Parathyroid adenoma (tissue), 2 donors: ENCODE measurements around the gene ESRRB.

Experiments used
- H2AFZ ChIP-seq: fragments of 300-600 bp; sonication (generic); one replicate; pipeline ENCODE4 v1.7.0; 2017; ENCODE audit warnings: antibody characterized with exemption, mild to moderate bottlenecking
- H3K27ac ChIP-seq: fragments of 300-600 bp; sonication (generic); one replicate; pipeline ENCODE4 v1.7.0; 2017
- H3K27me3 ChIP-seq: fragments of 300-600 bp; sonication (generic); one replicate; pipeline ENCODE4 v1.7.0; 2017; ENCODE audit warnings: low read length; ENCODE audit not compliant: control insufficient read depth, insufficient read depth
- H3K36me3 ChIP-seq: fragments of 300-600 bp; sonication (generic); one replicate; pipeline ENCODE4 v1.7.0; 2017; ENCODE audit warnings: low read length; ENCODE audit not compliant: control insufficient read depth, insufficient read depth
- H3K4me1 ChIP-seq: fragments of 300-600 bp; sonication (generic); one replicate; pipeline ENCODE4 v1.7.0; 2017; ENCODE audit warnings: control low read depth
- H3K4me2 ChIP-seq: fragments of 300-600 bp; sonication (generic); one replicate; pipeline ENCODE4 v1.7.0; 2017; ENCODE audit warnings: low read length
- H3K4me3 ChIP-seq: fragments of 300-600 bp; sonication (generic); one replicate; pipeline ENCODE4 v1.7.0; 2017; ENCODE audit warnings: low read depth, low read length
- H3K79me2 ChIP-seq: fragments of 300-600 bp; sonication (generic); one replicate; pipeline ENCODE4 v1.7.0; 2017; ENCODE audit warnings: control low read depth
- H3K9ac ChIP-seq: fragments of 300-600 bp; sonication (generic); one replicate; pipeline ENCODE4 v1.7.0; 2017; ENCODE audit warnings: mild to moderate bottlenecking
- H3K9me3 ChIP-seq: fragments of 300-600 bp; sonication (generic); one replicate; pipeline ENCODE4 v1.7.0; 2017; ENCODE audit warnings: low read length; ENCODE audit not compliant: control insufficient read depth
- TF ChIP-seq, protein P1 (sequence below): fragments of 300-600 bp; sonication (generic); IDR thresholded peaks from one replicate; pipeline ENCODE4 v1.7.0; 2017; ENCODE audit warnings: antibody characterized with exemption, mild to moderate bottlenecking
- donor health status: primary hyperparathyroidism.

Gene ESRRB

DNA sequence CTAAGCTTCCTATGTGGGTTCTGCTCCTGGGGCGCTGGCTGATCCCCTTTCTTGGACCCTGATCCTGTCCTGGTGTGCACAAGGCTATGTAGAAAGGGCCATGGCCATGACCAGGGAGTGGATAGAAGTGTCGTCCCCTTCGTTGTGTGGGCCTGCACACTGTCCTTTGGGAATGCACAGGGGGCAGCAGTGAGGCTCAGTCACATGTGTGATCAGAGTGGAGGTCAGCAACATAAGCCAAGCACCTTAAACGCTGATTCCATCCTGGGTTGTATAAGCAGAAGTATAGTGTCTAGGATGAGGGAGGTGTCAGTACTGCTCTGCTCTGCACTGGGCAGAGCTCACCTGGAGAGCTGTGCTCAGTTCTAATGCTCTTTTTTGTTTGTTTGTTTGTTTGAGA, 48.4 kb downstream of the ESRRB start:
- Histone ChIP-seq H3K27me3 (no peaks in the 10 kb centered on the region), H3K9ac (no peak overlapping the region), H3K9me3 (no peaks in the 10 kb centered on the region), H3K36me3 (no peaks in the 10 kb centered on the region), H3K4me2 (no peak overlapping the region), H3K27ac (no peak overlapping the region), H3K4me3 (no peak overlapping the region), H3K4me1 (no peaks in the 10 kb centered on the region), H2AFZ (no peak overlapping the region), H3K79me2 (no peaks in the 10 kb centered on the region)
- TF ChIP-seq, protein P1, sequence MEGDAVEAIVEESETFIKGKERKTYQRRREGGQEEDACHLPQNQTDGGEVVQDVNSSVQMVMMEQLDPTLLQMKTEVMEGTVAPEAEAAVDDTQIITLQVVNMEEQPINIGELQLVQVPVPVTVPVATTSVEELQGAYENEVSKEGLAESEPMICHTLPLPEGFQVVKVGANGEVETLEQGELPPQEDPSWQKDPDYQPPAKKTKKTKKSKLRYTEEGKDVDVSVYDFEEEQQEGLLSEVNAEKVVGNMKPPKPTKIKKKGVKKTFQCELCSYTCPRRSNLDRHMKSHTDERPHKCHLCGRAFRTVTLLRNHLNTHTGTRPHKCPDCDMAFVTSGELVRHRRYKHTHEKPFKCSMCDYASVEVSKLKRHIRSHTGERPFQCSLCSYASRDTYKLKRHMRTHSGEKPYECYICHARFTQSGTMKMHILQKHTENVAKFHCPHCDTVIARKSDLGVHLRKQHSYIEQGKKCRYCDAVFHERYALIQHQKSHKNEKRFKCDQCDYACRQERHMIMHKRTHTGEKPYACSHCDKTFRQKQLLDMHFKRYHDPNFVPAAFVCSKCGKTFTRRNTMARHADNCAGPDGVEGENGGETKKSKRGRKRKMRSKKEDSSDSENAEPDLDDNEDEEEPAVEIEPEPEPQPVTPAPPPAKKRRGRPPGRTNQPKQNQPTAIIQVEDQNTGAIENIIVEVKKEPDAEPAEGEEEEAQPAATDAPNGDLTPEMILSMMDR, result no peak

DNA sequence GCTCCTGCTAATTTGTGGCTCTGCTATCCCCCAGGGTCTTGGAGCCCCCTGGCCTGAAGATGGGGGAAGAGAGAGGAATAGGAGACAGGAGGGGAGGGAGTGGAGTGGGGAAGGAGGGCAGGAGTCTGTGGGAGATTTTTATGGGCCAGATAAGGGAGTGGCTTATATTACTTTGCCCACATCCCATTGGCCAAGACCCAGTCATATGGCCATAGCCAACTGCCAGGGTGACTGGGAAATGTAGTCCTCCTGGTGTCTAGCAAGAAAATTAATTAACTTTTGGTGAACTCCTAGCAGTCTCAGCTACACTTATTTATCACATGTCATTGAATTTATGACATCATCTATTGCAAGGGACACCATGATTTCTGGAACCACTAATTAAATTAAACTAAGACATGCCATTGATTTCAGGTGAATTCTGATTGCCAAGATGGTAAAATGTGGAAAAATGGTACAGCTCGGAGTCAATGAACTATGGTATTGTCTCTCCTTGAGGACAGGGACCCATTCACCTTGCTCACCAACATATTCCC, 50.3 kb downstream of the ESRRB start:
- Histone ChIP-seq H3K4me3 (no peak overlapping the region), H3K9me3 (no peaks in the 10 kb centered on the region), H3K4me2 (no peak overlapping the region), H3K4me1 (no peaks in the 10 kb centered on the region), H3K27me3 (no peaks in the 10 kb centered on the region), H2AFZ (no peak overlapping the region), H3K79me2 (no peaks in the 10 kb centered on the region), H3K27ac (no peak overlapping the region), H3K9ac (no peak overlapping the region), H3K36me3 (no peaks in the 10 kb centered on the region)
- TF ChIP-seq, protein P1, result no peak

DNA sequence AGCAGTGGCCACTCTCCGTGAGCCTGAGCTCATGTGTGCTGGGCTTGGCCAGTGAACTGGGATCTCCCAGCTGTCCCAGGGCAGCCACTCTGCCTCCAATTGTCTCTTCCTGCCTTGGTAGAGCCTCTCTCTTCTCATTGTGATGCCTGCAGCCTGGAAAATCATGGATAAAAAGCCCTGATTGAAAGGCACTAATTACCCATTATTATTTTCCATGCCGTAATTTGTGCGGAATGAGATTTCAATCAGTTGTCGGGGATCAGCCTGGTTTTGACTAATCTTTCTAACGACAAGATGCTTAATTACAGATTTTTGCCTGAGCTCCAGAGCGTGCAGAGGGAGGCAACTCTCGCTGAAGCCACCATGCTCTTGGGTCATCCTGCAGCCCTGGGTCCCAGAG, 52.7 kb downstream of the ESRRB start:
- Histone ChIP-seq H3K79me2 (no peaks in the 10 kb centered on the region), H3K4me3 (no peak overlapping the region), H3K27ac (no peak overlapping the region), H3K4me2 (no peak overlapping the region), H3K36me3 (no peaks in the 10 kb centered on the region), H2AFZ (no peak overlapping the region), H3K4me1 (no peaks in the 10 kb centered on the region), H3K9ac (no peak overlapping the region), H3K27me3 (no peaks in the 10 kb centered on the region), H3K9me3 (no peaks in the 10 kb centered on the region)
- TF ChIP-seq, protein P1, result no peak

DNA sequence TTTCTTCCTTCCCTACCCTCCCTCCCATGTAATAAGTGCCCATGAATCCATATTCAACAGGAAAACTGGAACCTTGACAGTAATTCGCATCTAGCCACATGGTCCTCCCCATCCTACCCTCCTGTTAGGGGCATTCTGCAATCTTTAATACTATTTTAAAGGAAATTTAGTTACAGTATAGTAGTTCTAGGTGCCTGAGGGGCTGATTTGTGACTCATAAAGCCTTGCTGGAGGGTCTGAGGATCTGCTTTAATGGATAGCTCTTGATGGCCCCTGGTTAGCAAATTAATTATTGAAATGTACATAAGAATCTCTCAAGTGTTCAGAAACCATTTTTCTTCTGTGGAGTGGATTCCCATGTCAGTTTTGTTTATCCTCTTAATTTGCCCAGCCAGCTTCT, 54.1 kb downstream of the ESRRB start:
- H3K4me2 ChIP-seq, result no peak overlapping the region
- H3K79me2 ChIP-seq, result no peaks in the 10 kb centered on the region
- no peak overlapping the region for H3K27ac ChIP-seq
- H3K4me1 ChIP-seq, result no peaks in the 10 kb centered on the region
- no peak overlapping the region for H3K9ac ChIP-seq
- no peak overlapping the region for H2AFZ ChIP-seq
- TF ChIP-seq, protein P1, result no peak
- no peaks in the 10 kb centered on the region for H3K9me3 ChIP-seq
- no peaks in the 10 kb centered on the region for H3K36me3 ChIP-seq
- no peaks in the 10 kb centered on the region for H3K27me3 ChIP-seq
- no peak overlapping the region for H3K4me3 ChIP-seq

DNA sequence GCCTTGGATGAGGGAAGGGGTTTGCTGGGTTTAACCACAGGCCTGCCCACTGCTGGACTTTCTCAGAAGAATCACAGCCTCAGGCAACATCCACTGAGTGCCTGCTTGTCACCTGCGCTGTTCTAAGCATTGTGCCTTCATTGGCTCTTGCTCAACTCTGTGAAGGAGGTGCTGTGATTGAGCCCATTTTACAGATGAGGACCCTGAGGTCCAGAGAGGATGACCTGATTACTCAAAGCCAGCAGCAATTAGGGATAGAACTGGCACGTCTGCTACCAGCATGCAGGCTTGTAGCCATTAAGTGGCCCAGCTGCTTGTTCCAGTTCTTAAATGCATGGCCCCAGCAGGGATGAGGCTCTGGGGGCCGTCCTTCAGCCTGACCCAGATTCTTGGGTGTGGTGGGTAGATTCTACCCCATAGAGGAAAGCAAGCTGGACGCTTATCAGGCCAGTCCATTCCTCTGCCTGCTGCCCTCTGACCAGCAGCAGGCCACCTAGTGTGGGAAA, 54.6 kb downstream of the ESRRB start:
- Histone ChIP-seq H3K4me2 (no peak overlapping the region), H3K9me3 (no peaks in the 10 kb centered on the region), H3K36me3 (no peaks in the 10 kb centered on the region), H3K4me1 (no peaks in the 10 kb centered on the region), H3K4me3 (no peak overlapping the region), H3K9ac (no peak overlapping the region), H3K27ac (no peak overlapping the region), H3K79me2 (no peaks in the 10 kb centered on the region), H3K27me3 (no peaks in the 10 kb centered on the region), H2AFZ (no peak overlapping the region)
- TF ChIP-seq, protein P1, result no peak
